Neural progenitor cell (in vitro differentiated cells): ENCODE measurements around the gene CCM2. TPM values are rescaled to one million over a fixed set of nuclear protein-coding genes. Genes with fewer than 3 reads are reported as not detected.

Experiments used
- DNase-seq: peaks from one replicate; pipeline ENCODE4 v3.0.0-alpha.2; 2016; ENCODE audit warnings: low spot score
- H2AFZ ChIP-seq: fragments of 200-600 bp; sonication (generic); replicated peaks from 2 replicates; pipeline ENCODE4 v1.6.1; 2016; ENCODE audit warnings: antibody characterized with exemption
- H3F3A ChIP-seq: fragments of 200-600 bp; sonication (generic); 2 replicates; pipeline ENCODE4 v1.6.1; 2016; ENCODE audit warnings: antibody characterized with exemption, low read depth
- H3K27ac ChIP-seq: fragments of 200-600 bp; sonication (generic); 2 replicates; pipeline ENCODE4 v1.5.1; 2016; ENCODE audit warnings: mild to moderate bottlenecking
- H3K27me3 ChIP-seq: fragments of 200-600 bp; sonication (generic); 2 replicates; pipeline ENCODE4 v1.6.1; 2016; ENCODE audit warnings: mild to moderate bottlenecking, moderate library complexity
- H3K36me3 ChIP-seq: fragments of 200-600 bp; sonication (generic); 2 replicates; pipeline ENCODE4 v1.5.1; 2016
- H3K4me1 ChIP-seq: fragments of 200-600 bp; sonication (generic); 2 replicates; pipeline ENCODE4 v1.6.1; 2016; ENCODE audit warnings: mixed run types
- H3K4me2 ChIP-seq: fragments of 200-600 bp; sonication (generic); 2 replicates; pipeline ENCODE4 v1.6.1; 2016
- H3K4me3 ChIP-seq: fragments of 200-600 bp; sonication (generic); 2 replicates; pipeline ENCODE4 v1.5.1; 2016
- H3K79me2 ChIP-seq: fragments of 200-600 bp; sonication (generic); 2 replicates; pipeline ENCODE4 v1.6.1; 2016; ENCODE audit warnings: low read depth
- H3K9ac ChIP-seq: fragments of 200-600 bp; sonication (generic); 2 replicates; pipeline ENCODE4 v1.6.1; 2016
- H3K9me3 ChIP-seq: fragments of 200-600 bp; sonication (generic); 2 replicates; pipeline ENCODE4 v1.5.1; 2016; ENCODE audit warnings: low read depth
- H4K20me1 ChIP-seq: fragments of 200-600 bp; sonication (generic); 2 replicates; pipeline ENCODE4 v1.6.1; 2016; ENCODE audit warnings: low read depth
- H3K27ac Mint-ChIP-seq: 3 replicates; pipeline ENCODE4 v1.8.0; 2021; ENCODE audit warnings: mixed read lengths
- H3K27me3 Mint-ChIP-seq: 2 replicates; pipeline ENCODE4 v1.8.0; 2022; ENCODE audit warnings: low read depth, mild to moderate bottlenecking, inconsistent platforms, moderate library complexity, mixed read lengths; ENCODE audit not compliant: insufficient read depth
- H3K36me3 Mint-ChIP-seq: 3 replicates; pipeline ENCODE4 v1.8.0; 2021; ENCODE audit warnings: mixed read lengths
- H3K4me1 Mint-ChIP-seq: 3 replicates; pipeline ENCODE4 v1.8.0; 2021; ENCODE audit warnings: mixed read lengths
- H3K4me3 Mint-ChIP-seq: 3 replicates; pipeline ENCODE4 v1.8.0; 2021; ENCODE audit warnings: mild to moderate bottlenecking, moderate library complexity, mixed read lengths
- H3K9me3 Mint-ChIP-seq: 3 replicates; pipeline ENCODE4 v1.8.0; 2020; ENCODE audit warnings: mixed read lengths
- CTCF ChIP-seq: fragments of 200-600 bp; sonication (generic); IDR thresholded peaks from 2 replicates; pipeline ENCODE4 v1.5.1; 2017; ENCODE audit warnings: antibody characterized with exemption, mild to moderate bottlenecking
- EZH2 ChIP-seq: fragments of 200-600 bp; sonication (generic); IDR thresholded peaks from 2 replicates; pipeline ENCODE4 v1.6.1; 2017; ENCODE audit warnings: antibody characterized with exemption, mild to moderate bottlenecking, moderate library complexity
- EZH2phosphoT487 ChIP-seq: fragments of 200-600 bp; sonication (generic); IDR thresholded peaks from 2 replicates; pipeline ENCODE4 v1.6.1; 2017; ENCODE audit warnings: antibody characterized with exemption
- total RNA-seq: library from RNA; depleted of rRNA; stranded (reverse); fragments of >200 nt; gene quantifications from 2 replicates; pipeline ENCODE4 v1.2.3, GENCODE V29; 2015; ENCODE audit warnings: low replicate concordance

CCM2 gene
- total RNA-seq, 1 donor from 2014 or later: 21.8 TPM

GRCh38 chr7:44980393-44981034, 19.5 kb upstream of the CCM2 start:
- H3K27me3 ChIP-seq: no peaks in the 10 kb centered on the region
- no peaks in the 10 kb centered on the region for H3K9me3 Mint-ChIP-seq
- H3F3A ChIP-seq: peaks cover 40% of the 10 kb centered on the region
- no peak for DNase-seq
- peaks cover 19% of the 10 kb centered on the region for H3K79me2 ChIP-seq
- peaks cover 31% of the 10 kb centered on the region for H3K36me3 Mint-ChIP-seq
- H3K27ac Mint-ChIP-seq: peak overlapping the region; percentile 63
- H3K4me3 ChIP-seq: no peak overlapping the region
- H3K9me3 ChIP-seq: no peaks in the 10 kb centered on the region
- no peak overlapping the region for H2AFZ ChIP-seq
- peaks cover 8% of the 10 kb centered on the region for H3K27me3 Mint-ChIP-seq
- H3K36me3 ChIP-seq: peaks cover 7% of the 10 kb centered on the region
- peaks cover 12% of the 10 kb centered on the region for H3K4me1 Mint-ChIP-seq
- no peak overlapping the region for H3K4me2 ChIP-seq
- H3K4me1 ChIP-seq: peaks cover 15% of the 10 kb centered on the region
- no peak overlapping the region for H3K4me3 Mint-ChIP-seq
- H3K9ac ChIP-seq: no peak overlapping the region
- H3K27ac ChIP-seq: no peak overlapping the region
- peaks cover 16% of the 10 kb centered on the region for H4K20me1 ChIP-seq
- TF ChIP-seq EZH2phosphoT487 (no peak), CTCF (no peak), EZH2 (no peak)

- DNase-seq: no peak
- no peaks in the 10 kb centered on the region for H3K27me3 ChIP-seq
- no peak overlapping the region for H2AFZ ChIP-seq
- peaks cover 15% of the 10 kb centered on the region for H3K4me1 ChIP-seq
- H3F3A ChIP-seq: peaks cover 46% of the 10 kb centered on the region
- Mint-ChIP-seq H3K9me3 (no peaks in the 10 kb centered on the region), H3K4me1 (peaks cover 19% of the 10 kb centered on the region), H3K27me3 (peaks cover 8% of the 10 kb centered on the region), H3K27ac (no peak overlapping the region), H3K36me3 (peaks cover 31% of the 10 kb centered on the region), H3K4me3 (no peak overlapping the region)
- no peaks in the 10 kb centered on the region for H3K9me3 ChIP-seq
- no peak overlapping the region for H3K4me3 ChIP-seq
- peaks cover 26% of the 10 kb centered on the region for H3K79me2 ChIP-seq
- no peak overlapping the region for H3K27ac ChIP-seq
- peaks cover 16% of the 10 kb centered on the region for H4K20me1 ChIP-seq
- H3K36me3 ChIP-seq: peaks cover 7% of the 10 kb centered on the region
- TF ChIP-seq CTCF: no peak
- TF ChIP-seq EZH2phosphoT487: no peak
- TF ChIP-seq EZH2: no peak
- H3K4me2 ChIP-seq: no peak overlapping the region
- no peak overlapping the region for H3K9ac ChIP-seq
These were observed 18.8 kb upstream of the CCM2 start for GRCh38 chr7:44981035-44981706.

DNA sequence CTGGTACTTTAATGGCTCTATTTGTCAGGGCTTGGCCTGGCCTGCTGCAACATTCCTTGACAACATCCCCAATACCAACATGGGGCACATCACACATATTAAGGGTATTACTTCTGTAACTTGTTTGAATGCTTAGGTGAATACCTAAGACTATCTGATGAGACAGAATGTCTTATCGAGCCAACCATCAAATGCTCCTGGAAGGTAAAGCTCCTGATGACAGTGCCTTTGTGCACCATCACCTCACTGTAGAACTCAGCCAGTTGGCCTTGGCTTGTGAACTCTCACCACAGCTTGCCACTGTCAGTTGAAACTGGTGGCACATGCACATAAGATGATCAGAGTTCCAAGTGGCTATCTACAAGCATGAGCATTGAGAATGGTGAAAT, 17.5 kb upstream of the CCM2 start:
- TF ChIP-seq CTCF (no peak), EZH2phosphoT487 (no peak), EZH2 (no peak)
- no peak overlapping the region for H3K4me3 ChIP-seq
- H3K4me2 ChIP-seq: no peak overlapping the region
- H3K79me2 ChIP-seq: peaks cover 34% of the 10 kb centered on the region
- H4K20me1 ChIP-seq: peaks cover 16% of the 10 kb centered on the region
- H3K27ac ChIP-seq: no peak overlapping the region
- H3K4me1 ChIP-seq: peaks cover 22% of the 10 kb centered on the region
- H3K27me3 ChIP-seq: no peaks in the 10 kb centered on the region
- no peaks in the 10 kb centered on the region for H3K9me3 ChIP-seq
- no peak overlapping the region for H2AFZ ChIP-seq
- no peaks in the 10 kb centered on the region for H3K9me3 Mint-ChIP-seq
- H3K36me3 ChIP-seq: peaks cover 7% of the 10 kb centered on the region
- DNase-seq: no peak
- H3K36me3 Mint-ChIP-seq: peaks cover 31% of the 10 kb centered on the region
- no peak overlapping the region for H3K27ac Mint-ChIP-seq
- peaks cover 12% of the 10 kb centered on the region for H3K27me3 Mint-ChIP-seq
- H3K9ac ChIP-seq: no peak overlapping the region
- H3K4me1 Mint-ChIP-seq: peaks cover 25% of the 10 kb centered on the region
- H3K4me3 Mint-ChIP-seq: no peak overlapping the region
- peaks cover 60% of the 10 kb centered on the region for H3F3A ChIP-seq
